HFFc6 (cell line): ENCODE measurements around the gene CUL3. TPM values are rescaled to one million over a fixed set of nuclear protein-coding genes. Genes with fewer than 3 reads are reported as not detected.

ENCODE experiments used
- DNase-seq: peaks from one replicate; pipeline ENCODE4 v3.0.0-alpha.2; 2018
- H3K27ac Mint-ChIP-seq: 2 replicates; pipeline ENCODE4 v1.8.0; 2020; ENCODE audit warnings: mild to moderate bottlenecking, mixed read lengths
- H3K27me3 Mint-ChIP-seq: 2 replicates; pipeline ENCODE4 v1.8.0; 2021; ENCODE audit warnings: mild to moderate bottlenecking, moderate library complexity, mixed read lengths; ENCODE audit not compliant: insufficient read depth
- H3K36me3 Mint-ChIP-seq: 2 replicates; pipeline ENCODE4 v1.8.0; 2021; ENCODE audit warnings: low read depth, mixed read lengths
- H3K4me1 Mint-ChIP-seq: 2 replicates; pipeline ENCODE4 v1.8.0; 2020; ENCODE audit warnings: low read depth, mixed read lengths
- H3K4me3 Mint-ChIP-seq: 2 replicates; pipeline ENCODE4 v1.8.0; 2020; ENCODE audit warnings: mild to moderate bottlenecking, moderate library complexity, mixed read lengths
- H3K9me3 Mint-ChIP-seq: 2 replicates; pipeline ENCODE4 v1.8.0; 2020; ENCODE audit warnings: mild to moderate bottlenecking, mixed read lengths
- total RNA-seq, 6 experiments: library from RNA; stranded (reverse); fragmentation: NEBNext Ultra II Directional; extraction: Animal tissue kit (Norgen Biotek cat#: 25700); gene quantifications; 2 replicates in 1 of 6; 3 replicates in 5 of 6; pipeline ENCODE4 v1.2.3, GENCODE V29; 2021
- TF ChIP-seq, protein P1 (sequence below): fragments of 200-600 bp; sonication (generic); IDR thresholded peaks from 2 replicates; pipeline ENCODE4 v1.5.0; 2021; ENCODE audit warnings: antibody characterized with exemption, mild to moderate bottlenecking

CUL3 gene
- total RNA-seq, 6 experiments from 2014 or later = 76.9 to 88.4 (median 83.3) TPM

DNA sequence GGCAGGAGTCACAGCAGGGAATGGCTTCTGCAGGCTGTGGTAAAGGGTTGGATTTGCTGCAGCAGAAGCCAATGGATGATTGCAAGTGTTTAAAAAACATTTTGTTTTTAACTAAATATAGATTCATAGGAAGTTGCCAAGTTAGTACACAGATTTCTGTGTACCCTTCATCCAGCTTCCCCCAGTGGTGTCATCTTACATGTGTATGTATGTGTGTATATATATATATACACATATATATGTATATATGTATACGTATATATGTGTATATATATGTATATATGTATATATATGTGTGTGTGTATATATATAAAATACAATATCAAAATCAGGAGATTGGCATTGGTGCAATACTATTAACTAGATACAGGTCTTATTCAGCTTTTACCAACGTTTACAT, 164.1 kb downstream of the CUL3 start:
- peaks cover 23% of the 10 kb centered on the region for H3K27me3 Mint-ChIP-seq
- no peaks in the 10 kb centered on the region; the same call in 1 of the 2 replicates for H3K9me3 Mint-ChIP-seq
- TF ChIP-seq, protein P1, sequence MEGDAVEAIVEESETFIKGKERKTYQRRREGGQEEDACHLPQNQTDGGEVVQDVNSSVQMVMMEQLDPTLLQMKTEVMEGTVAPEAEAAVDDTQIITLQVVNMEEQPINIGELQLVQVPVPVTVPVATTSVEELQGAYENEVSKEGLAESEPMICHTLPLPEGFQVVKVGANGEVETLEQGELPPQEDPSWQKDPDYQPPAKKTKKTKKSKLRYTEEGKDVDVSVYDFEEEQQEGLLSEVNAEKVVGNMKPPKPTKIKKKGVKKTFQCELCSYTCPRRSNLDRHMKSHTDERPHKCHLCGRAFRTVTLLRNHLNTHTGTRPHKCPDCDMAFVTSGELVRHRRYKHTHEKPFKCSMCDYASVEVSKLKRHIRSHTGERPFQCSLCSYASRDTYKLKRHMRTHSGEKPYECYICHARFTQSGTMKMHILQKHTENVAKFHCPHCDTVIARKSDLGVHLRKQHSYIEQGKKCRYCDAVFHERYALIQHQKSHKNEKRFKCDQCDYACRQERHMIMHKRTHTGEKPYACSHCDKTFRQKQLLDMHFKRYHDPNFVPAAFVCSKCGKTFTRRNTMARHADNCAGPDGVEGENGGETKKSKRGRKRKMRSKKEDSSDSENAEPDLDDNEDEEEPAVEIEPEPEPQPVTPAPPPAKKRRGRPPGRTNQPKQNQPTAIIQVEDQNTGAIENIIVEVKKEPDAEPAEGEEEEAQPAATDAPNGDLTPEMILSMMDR = no peak
- no peak overlapping the region for H3K4me3 Mint-ChIP-seq
- no peaks in the 10 kb centered on the region for H3K4me1 Mint-ChIP-seq
- H3K27ac Mint-ChIP-seq = no peak overlapping the region
- no peaks in the 10 kb centered on the region for H3K36me3 Mint-ChIP-seq
- no peak for DNase-seq

Other genes with a start within 250 kb of the CUL3 start
- gene FAM124B, start 183.3 kb downstream of the CUL3 start, total RNA-seq = under 1 TPM in 1 of 6 experiments, not detected in 5; 0.10 TPM
- not detected for gene CCDC195, start 131.0 kb upstream of the CUL3 start, total RNA-seq